HCT116 (cell line): Measurements from ENCODE around the gene KIAA0930. TPM values are rescaled to one million over a fixed set of nuclear protein-coding genes. Genes with fewer than 3 reads are reported as not detected.

Experiments
- ATAC-seq: fragments of 200-7000 bp; cut with Tn5 transposase; 2 replicates; pipeline ENCODE4 v1.9.1; 2020; ENCODE audit warnings: mild to moderate bottlenecking, moderate library complexity
- BruUV-seq: library from RNA; stranded (reverse); fragments of 400-500 nt; replicated peaks from 2 replicates; lab custom pipeline; 2021; lab: Mats Ljungman, UMichigan
- CTCF ChIA-PET: fragments of 300-600 bp; sonication (Branson Sonifier 250); formaldehyde crosslinking; loops from one replicate; lab custom pipeline; 2021; ENCODE audit warnings: antibody characterized with exemption; lab: Charles Lee
- POLR2A ChIA-PET: fragments of 300-600, 350-600 bp; sonication (Branson Sonifier 250); formaldehyde crosslinking; loops from one replicate; lab custom pipeline; 2021; ENCODE audit warnings: antibody characterized with exemption; lab: Charles Lee
- RAD21 ChIA-PET, 2 experiments: fragments of 300-600 bp; sonication (Branson Sonifier 250); formaldehyde crosslinking; loops; one replicate each; lab custom pipeline; 2023; ENCODE audit warnings: low total read pairs in 2 of 2; ENCODE audit not compliant: uncharacterized antibody in 2 of 2, unreplicated experiment in 2 of 2, low non-redundant PET in 1 of 2; lab: Charles Lee
- DNase-seq: peaks from one replicate; pipeline ENCODE4 v3.0.0-alpha.2; 2010; ENCODE audit warnings: low read depth, low spot score
- H2AFZ ChIP-seq: fragments of 200-600 bp; shearing (Covaris generic), sonication (generic); 2 replicates; pipeline ENCODE4 v1.6.1; 2017; ENCODE audit warnings: low read depth, mixed run types, mixed read lengths, antibody characterized with exemption, low read length; ENCODE audit not compliant: poor library complexity, severe bottlenecking
- H3K27ac ChIP-seq: 2 replicates; pipeline ENCODE4 v1.5.1; 2012; ENCODE audit warnings: low read depth, low read length
- H3K27me3 ChIP-seq: fragments of 200-600 bp; sonication (generic); 2 replicates; pipeline ENCODE4 v1.6.1; 2016; ENCODE audit warnings: mixed run types, low read length, mixed read lengths; ENCODE audit not compliant: insufficient read depth
- H3K36me3 ChIP-seq, 2 experiments: fragments of 200-500 bp in 1 of 2; fragments of 200-600 bp in 1 of 2; sonication (Bioruptor generic) in 1 of 2; sonication (generic) in 1 of 2; 2 replicates each; pipeline versions ENCODE4 v1.5.1 to v1.6.1; 2014 to 2016; ENCODE audit warnings: low read length in 2 of 2, inconsistent platforms in 1 of 2, mixed read lengths in 1 of 2, mixed run types in 1 of 2; ENCODE audit not compliant: insufficient read depth in 2 of 2, control insufficient read depth in 1 of 2
- H3K4me1 ChIP-seq, 2 experiments: fragments of 200-600 bp in 1 of 2; sonication (generic) in 1 of 2; 2 replicates each; pipeline versions ENCODE4 v1.5.1 to v1.6.1; 2012 to 2017; ENCODE audit warnings: low read length in 2 of 2, inconsistent platforms in 1 of 2, mild to moderate bottlenecking in 1 of 2, mixed read lengths in 1 of 2, mixed run types in 1 of 2, moderate library complexity in 1 of 2; ENCODE audit not compliant: insufficient read depth in 2 of 2, control insufficient read depth in 1 of 2
- H3K4me2 ChIP-seq: fragments of 200-600 bp; sonication (generic); 2 replicates; pipeline ENCODE4 v1.6.1; 2017; ENCODE audit warnings: mixed run types, low read length, mixed read lengths
- H3K4me3 ChIP-seq, 2 experiments: fragments of 200-600 bp in 1 of 2; sonication (generic) in 1 of 2; replicated peaks in 1 of 2; 2 replicates each; pipeline ENCODE4 v1.5.1; 2011 to 2016; ENCODE audit warnings: low read length in 2 of 2, control low read depth in 1 of 2, low read depth in 1 of 2, mild to moderate bottlenecking in 1 of 2, mixed read lengths in 1 of 2, mixed run types in 1 of 2
- H3K79me2 ChIP-seq: fragments of 200-600 bp; sonication (generic); 2 replicates; pipeline ENCODE4 v1.6.1; 2017; ENCODE audit warnings: mild to moderate bottlenecking, mixed run types, low read length, moderate library complexity, mixed read lengths; ENCODE audit not compliant: insufficient read depth
- H3K9ac ChIP-seq: fragments of 200-600 bp; sonication (generic); 2 replicates; pipeline ENCODE4 v1.6.1; 2016; ENCODE audit warnings: low read length, mixed read lengths
- H3K9me2 ChIP-seq: fragments of 200-600 bp; sonication (generic), shearing (Covaris generic); 2 replicates; pipeline ENCODE4 v1.6.1; 2017; ENCODE audit warnings: mixed run types, mild to moderate bottlenecking, moderate library complexity; ENCODE audit not compliant: insufficient read depth
- H3K9me3 ChIP-seq, 2 experiments: fragments of 200-500 bp in 1 of 2; fragments of 200-600 bp in 1 of 2; sonication (Bioruptor generic) in 1 of 2; sonication (generic) in 1 of 2; 2 replicates each; pipeline ENCODE4 v1.6.1; 2014 to 2017; ENCODE audit warnings: low read length in 2 of 2, mixed read lengths in 2 of 2, inconsistent platforms in 1 of 2, low read depth in 1 of 2, mild to moderate bottlenecking in 1 of 2, mixed run types in 1 of 2, moderate library complexity in 1 of 2; ENCODE audit not compliant: control insufficient read depth in 1 of 2, insufficient read depth in 1 of 2
- H4K20me1 ChIP-seq: fragments of 200-600 bp; sonication (generic), shearing (Covaris generic); 2 replicates; pipeline ENCODE4 v1.6.1; 2017; ENCODE audit warnings: mixed run types, mild to moderate bottlenecking, moderate library complexity; ENCODE audit not compliant: insufficient read depth
- POLR2A ChIP-seq: IDR thresholded peaks from 2 replicates; pipeline ENCODE4 v1.7.0; 2011; ENCODE audit warnings: borderline replicate concordance; ENCODE audit not compliant: insufficient read depth, insufficient read length; ENCODE audit errors: extremely low read depth
- RAD21 ChIP-seq: IDR thresholded peaks from 2 replicates; pipeline ENCODE4 v1.6.1; 2012; ENCODE audit warnings: low read depth, mild to moderate bottlenecking
- SIN3A ChIP-seq: IDR thresholded peaks from 2 replicates; pipeline ENCODE4 v1.6.1; 2012; ENCODE audit warnings: low read depth
- TCF7L2 ChIP-seq: IDR thresholded peaks from 2 replicates; pipeline ENCODE4 v1.7.0; 2011; ENCODE audit warnings: borderline replicate concordance, inconsistent platforms; ENCODE audit not compliant: insufficient read depth, insufficient read length; ENCODE audit errors: extremely low read depth
- YY1 ChIP-seq: IDR thresholded peaks from 2 replicates; pipeline ENCODE4 v1.6.1; 2011; ENCODE audit warnings: low read length, low read depth, moderate library complexity, mild to moderate bottlenecking; ENCODE audit not compliant: insufficient replicate concordance; ENCODE audit errors: extremely low read depth
- intact Hi-C: fragments of 100-400 bp; cut with micrococcal nuclease; formaldehyde crosslinking; loops from 2 replicates; pipeline ENCODE4 v1.10.0; 2022
- total RNA-seq: library from RNA; stranded (reverse); gene quantifications from one replicate; pipeline ENCODE4 v1.2.1, GENCODE V29; 2021; ENCODE audit not compliant: unreplicated experiment

The KIAA0930 gene
- total RNA-seq, 1 experiment from 2014 or later: 60.9 TPM

GRCh38 chr22:45185718-45186514 lies 54.8 kb downstream of the KIAA0930 start:
- RAD21 ChIA-PET: no interaction called here
- H3K9ac ChIP-seq: no peak overlapping the region
- H3K4me3 ChIP-seq: no peak overlapping the region
- H2AFZ ChIP-seq: no peak overlapping the region
- peaks cover 29 to 50% of the 10 kb centered on the region in 2 experiments for H3K36me3 ChIP-seq
- H3K27me3 ChIP-seq: no peaks in the 10 kb centered on the region
- ATAC-seq: no peak
- H3K9me2 ChIP-seq: no peaks in the 10 kb centered on the region
- no peak for DNase-seq
- H4K20me1 ChIP-seq: 0 out of 2 replicates have a peak, but pooled peaks cover 4% of the 10 kb centered on the region
- H3K4me2 ChIP-seq: no peak overlapping the region
- POLR2A ChIA-PET: no interaction called here
- CTCF ChIA-PET: no interaction called here
- no peak for TF ChIP-seq SIN3A
- no peak for TF ChIP-seq TCF7L2
- H3K9me3 ChIP-seq: no peaks in the 10 kb centered on the region
- H3K27ac ChIP-seq: no peak overlapping the region
- no TSS peak for BruUV-seq
- H3K4me1 ChIP-seq: no peaks in the 10 kb centered on the region; a peak in 1 of 4 replicates
- intact Hi-C loops: no loop called here
- H3K79me2 ChIP-seq: peaks cover 48% of the 10 kb centered on the region

GRCh38 chr22:45183974-45184373 lies 56.7 kb downstream of the KIAA0930 start:
- ChIA-PET RAD21 (no interaction called here), CTCF (no interaction called here), POLR2A (no interaction called here)
- peaks cover 68% of the 10 kb centered on the region for H3K79me2 ChIP-seq
- DNase-seq (no peak), ATAC-seq (no peak)
- no peaks in the 10 kb centered on the region for H3K9me3 ChIP-seq
- no peaks in the 10 kb centered on the region for H3K27me3 ChIP-seq
- H4K20me1 ChIP-seq: 0 out of 2 replicates have a peak, but pooled peaks cover 6% of the 10 kb centered on the region
- no peaks in the 10 kb centered on the region for H3K9me2 ChIP-seq
- H3K4me2 ChIP-seq: no peak overlapping the region
- H2AFZ ChIP-seq: no peak overlapping the region
- TF ChIP-seq YY1 (no peak), POLR2A (no peak), RAD21 (no peak)
- no peak overlapping the region for H3K9ac ChIP-seq
- H3K27ac ChIP-seq: no peak overlapping the region
- no TSS peak for BruUV-seq
- H3K36me3 ChIP-seq: peaks cover 42 to 62% of the 10 kb centered on the region in 2 experiments
- intact Hi-C loops: no loop called here
- no peak overlapping the region for H3K4me3 ChIP-seq
- H3K4me1 ChIP-seq: no peaks in the 10 kb centered on the region; a peak in 1 of 4 replicates
